ENCODE measurements around the gene FCHO2.

GRCh38 chr5:72991394-72991793, 35.6 kb downstream of the FCHO2 start:
- TF ChIP-seq EP300 (IDR thresholded peaks at IDR 0.05; ENCODE audit: borderline replicate concordance in 1 of 2, low read depth in 2 of 2, low read length in 2 of 2) (no peak), EZH2 (IDR thresholded peaks at IDR 0.05; ENCODE audit: low read depth, low read length, severe bottlenecking) (no peak), KDM1A (IDR thresholded peaks at IDR 0.05; ENCODE audit: borderline replicate concordance, low read length) (no peak), HDAC6 (IDR thresholded peaks at IDR 0.05; ENCODE audit: low read depth, low read length) (no peak), POLR2A (IDR thresholded peaks at IDR 0.05; ENCODE audit: control extremely low read depth in 1 of 2, low read depth in 2 of 2, low read length in 2 of 2) (no peak), BRCA1 (IDR thresholded peaks at IDR 0.05; ENCODE audit: low read depth, low read length) (no peak), MAX (IDR thresholded peaks at IDR 0.05) (no peak), KDM5A (IDR thresholded peaks at IDR 0.05; ENCODE audit: low read length) (no peak)
- TF ChIP-seq, protein P1, sequence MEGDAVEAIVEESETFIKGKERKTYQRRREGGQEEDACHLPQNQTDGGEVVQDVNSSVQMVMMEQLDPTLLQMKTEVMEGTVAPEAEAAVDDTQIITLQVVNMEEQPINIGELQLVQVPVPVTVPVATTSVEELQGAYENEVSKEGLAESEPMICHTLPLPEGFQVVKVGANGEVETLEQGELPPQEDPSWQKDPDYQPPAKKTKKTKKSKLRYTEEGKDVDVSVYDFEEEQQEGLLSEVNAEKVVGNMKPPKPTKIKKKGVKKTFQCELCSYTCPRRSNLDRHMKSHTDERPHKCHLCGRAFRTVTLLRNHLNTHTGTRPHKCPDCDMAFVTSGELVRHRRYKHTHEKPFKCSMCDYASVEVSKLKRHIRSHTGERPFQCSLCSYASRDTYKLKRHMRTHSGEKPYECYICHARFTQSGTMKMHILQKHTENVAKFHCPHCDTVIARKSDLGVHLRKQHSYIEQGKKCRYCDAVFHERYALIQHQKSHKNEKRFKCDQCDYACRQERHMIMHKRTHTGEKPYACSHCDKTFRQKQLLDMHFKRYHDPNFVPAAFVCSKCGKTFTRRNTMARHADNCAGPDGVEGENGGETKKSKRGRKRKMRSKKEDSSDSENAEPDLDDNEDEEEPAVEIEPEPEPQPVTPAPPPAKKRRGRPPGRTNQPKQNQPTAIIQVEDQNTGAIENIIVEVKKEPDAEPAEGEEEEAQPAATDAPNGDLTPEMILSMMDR (IDR thresholded peaks at IDR 0.05; ENCODE audit: control extremely low read depth in 1 of 3, insufficient read depth in 1 of 3, low read depth in 1 of 3, low read length in 3 of 3), result no peak
